Stimulated activated CD4-positive, alpha-beta T cell treated with anti-CD3 and anti-CD28 coated beads, Interleukin-4, amount 100 ng/mL, for 1 hour (primary cell): ENCODE results near the gene FGR.

Experiments used
- DNase-seq: peaks from one replicate; pipeline ENCODE4 v3.0.0-alpha.2; 2020

The FGR gene

DNA sequence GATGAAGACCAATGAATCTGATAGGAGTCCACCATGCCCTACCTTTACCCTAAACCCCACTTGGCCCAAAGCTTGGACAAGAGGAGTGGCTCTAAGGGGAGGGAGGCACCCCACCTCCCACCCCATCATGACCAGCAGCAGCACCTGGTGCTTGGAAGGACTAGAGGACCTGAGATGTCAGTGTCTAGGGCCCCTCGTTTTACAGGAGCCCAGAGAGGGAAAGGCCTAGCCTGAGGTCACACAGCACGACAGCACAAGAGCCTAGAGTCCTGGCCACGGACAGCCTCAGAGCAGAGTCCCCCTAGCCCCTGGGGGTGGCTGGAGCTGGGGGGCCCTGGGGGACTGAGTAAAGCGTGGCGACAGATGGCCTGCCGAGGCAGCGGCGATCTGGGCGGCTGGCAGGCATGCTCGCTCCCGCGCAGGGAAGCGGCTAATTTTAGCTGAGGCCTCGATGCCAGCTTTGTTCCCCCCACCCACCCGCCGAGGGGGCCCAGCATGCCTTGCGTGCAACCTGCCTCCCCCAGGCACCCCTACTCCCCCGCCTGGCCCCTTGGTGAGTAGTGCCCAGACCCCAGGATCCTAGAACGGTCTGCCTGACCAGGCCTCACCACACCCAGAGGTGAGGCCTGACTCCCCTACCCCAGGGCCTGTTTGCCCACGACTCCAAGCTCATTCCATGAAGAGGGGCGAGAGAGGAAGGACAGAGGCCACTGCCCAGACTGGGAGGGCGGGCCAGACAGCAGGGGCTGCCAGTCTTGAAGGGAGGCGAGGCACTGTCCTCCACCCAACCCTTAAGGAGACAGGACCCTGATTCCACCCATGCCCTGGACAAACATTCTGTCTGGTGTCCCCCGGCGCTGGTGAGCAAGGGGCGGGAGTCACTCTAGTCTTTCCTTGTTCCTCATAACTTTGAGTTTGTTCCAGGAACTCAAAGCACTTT, 70.0 kb downstream of the FGR start:
- no peak for DNase-seq

DNA sequence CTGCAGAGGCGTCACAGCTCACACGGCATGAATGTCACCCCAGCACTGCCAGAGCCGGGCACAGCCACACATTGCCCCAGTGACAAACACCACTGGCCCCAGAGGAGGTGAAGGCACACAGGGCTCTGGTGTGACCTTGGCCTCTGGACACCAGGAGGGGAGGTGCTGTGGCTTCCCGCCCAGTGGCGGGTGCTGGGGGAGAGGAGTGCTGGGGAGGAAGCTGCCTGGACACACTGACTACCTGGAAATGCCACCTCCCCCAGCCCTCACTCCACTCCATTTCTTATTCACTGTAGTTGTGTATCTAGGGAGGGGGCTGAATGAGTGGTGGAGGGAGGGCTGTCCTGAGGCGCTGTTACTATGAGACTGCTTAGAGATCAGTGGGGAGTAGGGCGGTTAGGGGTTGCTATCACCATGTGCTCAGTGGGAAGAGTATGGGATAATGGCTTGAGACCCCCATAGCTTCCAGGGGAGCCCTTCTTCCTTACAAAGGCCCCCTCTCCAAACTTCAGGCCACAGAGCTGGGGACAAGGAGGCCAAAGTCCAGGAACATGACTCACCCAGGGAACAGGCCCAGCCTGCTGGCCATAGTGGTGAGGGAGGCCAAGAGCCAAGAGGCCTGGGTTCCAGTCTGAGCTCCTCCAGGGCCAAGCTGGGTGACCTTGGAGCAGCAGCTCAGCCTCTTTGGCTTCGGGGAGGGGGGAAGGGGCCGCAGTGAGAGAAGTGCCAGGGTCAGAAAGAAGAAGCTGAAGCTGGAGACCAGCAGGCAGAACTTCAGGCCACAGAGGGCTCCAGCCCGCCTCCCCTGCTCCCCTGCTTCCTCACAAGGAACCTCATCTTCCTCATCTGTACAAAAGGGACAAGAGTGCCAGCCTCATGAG, 71.2 kb downstream of the FGR start:
- no peak for DNase-seq

DNA sequence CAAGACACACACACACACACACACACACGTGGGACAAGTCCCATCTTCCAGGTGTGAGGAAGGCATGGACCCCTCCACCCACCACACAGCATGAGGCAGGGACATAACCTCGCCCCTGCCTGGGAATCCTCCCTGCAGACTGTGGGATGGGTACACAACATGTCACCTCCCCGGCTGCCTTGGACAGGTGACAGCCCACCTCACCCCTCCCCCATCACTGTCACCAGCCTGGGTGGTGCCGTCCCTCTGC, 71.7 kb downstream of the FGR start:
- no peak for DNase-seq

DNA sequence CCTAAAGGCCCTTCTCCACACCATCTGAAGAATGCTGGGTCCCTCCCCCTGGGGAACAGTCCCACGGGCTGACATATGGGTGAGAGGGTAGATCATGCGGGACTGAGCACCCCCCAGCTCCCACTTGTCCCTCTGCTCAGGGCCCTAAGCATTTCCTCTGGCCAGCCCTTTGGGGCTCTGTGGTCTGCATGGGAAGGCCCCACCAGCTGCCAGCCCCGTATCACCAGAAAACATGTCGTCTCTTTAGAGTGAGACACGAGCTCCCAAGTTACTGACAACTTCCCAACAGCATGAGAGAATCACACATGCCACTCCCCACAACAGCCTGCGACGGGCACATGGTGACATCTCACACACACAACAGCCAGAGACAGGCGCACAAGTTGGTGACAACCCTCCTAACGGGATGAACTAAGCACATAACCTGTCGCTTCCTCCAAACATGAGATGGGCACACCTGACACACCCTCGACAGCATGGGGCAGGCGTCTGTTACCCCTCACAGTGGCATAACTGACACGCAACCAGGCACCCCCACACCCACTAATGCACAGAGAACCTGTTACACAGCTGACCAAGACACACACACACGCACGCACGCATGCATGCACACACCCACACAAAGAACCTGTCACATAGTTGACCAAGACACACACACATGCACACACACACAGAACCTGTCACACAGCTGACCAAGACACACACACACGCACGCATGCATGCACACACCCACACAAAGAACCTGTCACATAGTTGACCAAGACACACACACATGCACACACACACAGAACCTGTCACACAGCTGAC, 72.2 kb downstream of the FGR start:
- no peak for DNase-seq
